NCI-H345 treated with DMSO at 0.1 percent for 48 hours (cell line): ENCODE data around the gene AP2A2.
"Not testable (repeated sequence)": the region's sequence is repeated elsewhere in the genome, so short reads cannot be mapped to it uniquely, and the experiment has no call there.

ENCODE experiments used
- DNase-seq: peaks from one replicate; lab custom pipeline; 2025; ENCODE audit not compliant: unreplicated experiment; lab: John Stamatoyannopoulos, UW

Gene AP2A2

DNA sequence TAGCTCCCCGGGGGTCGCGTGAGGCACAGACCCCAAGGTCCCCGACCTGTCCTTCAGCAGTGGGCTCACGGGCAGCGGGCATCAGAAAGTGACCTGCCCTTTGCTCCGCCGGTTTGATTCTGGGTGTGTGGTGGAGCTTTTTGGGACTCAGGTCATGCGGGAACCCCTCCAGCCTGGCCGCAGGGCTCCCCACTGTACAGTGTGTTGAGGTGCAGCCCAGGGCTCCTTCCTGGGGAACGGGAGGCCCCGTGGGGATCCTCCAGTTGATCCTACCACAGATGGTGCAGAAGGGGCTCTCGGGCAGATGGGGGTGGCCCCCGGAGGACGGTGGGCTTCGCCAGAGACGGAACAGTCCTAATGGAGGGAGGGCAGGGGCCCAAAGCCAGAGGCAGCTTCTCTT, 86.6 kb downstream of the AP2A2 start:
- DNase-seq, result no peak

DNA sequence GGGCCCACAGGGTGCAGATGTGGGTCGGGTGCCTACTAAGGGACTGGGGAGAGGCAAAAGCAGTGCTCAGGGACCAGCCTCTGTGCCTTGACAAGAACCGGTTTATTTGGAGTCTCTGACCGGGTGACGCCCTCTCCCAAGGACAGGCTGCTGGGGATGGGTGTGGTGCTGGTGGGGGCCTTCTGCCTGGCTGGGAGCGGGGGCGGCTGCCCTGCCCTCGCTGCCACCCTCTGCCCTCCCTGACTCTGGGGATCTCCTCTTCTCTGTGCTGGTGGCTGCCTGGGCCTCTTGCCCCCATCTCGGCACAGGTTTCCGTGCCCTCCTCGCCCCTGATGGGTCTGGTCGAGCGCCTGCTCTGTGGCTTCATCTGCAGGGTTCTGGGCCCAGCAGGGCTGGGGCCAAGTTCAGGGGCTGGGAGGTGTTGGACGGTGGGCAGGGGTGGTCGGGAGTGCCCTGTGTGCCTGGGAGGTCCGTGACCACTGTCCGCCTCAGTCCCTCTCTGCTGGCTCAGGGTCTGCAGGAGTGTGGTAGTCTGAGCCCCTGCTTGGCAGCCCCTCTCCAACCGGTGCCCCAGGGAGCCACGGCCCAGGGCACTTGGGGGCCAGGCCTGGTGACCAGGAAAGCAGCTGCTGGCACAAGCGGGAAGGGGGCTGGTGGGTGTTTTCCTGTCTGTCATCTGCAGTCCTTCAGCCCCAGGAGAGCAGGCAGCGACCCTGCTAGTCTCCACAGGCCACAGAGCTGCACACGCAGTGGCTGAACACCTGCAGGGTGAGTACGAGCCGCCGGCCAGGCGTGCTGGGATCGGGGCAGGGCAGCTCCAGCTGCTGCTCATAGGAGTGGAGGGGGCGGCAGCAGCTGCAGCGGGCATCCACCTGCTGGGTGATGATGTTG, 87.3 kb downstream of the AP2A2 start:
- DNase-seq, result peak; percentile 88

DNA sequence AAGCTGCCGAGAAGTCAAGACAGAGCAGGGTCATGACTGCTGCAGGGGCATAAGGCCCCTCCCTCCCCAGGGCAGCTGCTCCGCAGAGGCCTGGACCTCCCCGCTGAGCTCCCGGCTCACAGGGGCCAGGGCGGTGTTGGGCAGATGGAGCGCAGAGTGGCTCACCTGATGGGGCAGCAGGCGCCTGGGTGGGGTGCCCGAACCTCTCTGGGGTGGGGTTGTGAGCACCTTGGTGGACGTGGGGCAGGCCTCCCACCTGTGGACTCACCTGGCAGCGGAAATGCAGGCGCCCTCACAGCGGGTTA, 87.9 kb downstream of the AP2A2 start:
- no peak for DNase-seq

DNA sequence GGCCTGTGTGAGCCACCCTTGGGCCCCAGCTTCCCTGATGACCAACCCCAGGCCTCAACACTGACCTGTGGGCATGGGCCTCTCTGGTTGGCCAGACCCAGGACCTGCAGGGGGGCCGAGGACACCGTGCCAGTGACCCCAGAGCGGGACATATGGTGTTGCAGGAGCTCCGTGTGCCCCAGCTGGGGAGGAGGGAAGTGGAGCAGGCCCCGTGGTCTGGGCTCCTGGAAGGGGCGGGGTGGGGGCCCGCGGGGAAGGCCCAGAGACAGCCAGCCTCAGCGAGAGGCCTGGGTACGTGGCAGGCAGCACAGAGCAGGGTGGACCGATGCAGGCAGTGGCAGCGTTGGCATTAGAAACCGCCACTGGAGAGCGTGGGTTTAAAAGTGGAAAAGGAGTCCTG, 88.6 kb downstream of the AP2A2 start:
- DNase-seq, result no peak

DNA sequence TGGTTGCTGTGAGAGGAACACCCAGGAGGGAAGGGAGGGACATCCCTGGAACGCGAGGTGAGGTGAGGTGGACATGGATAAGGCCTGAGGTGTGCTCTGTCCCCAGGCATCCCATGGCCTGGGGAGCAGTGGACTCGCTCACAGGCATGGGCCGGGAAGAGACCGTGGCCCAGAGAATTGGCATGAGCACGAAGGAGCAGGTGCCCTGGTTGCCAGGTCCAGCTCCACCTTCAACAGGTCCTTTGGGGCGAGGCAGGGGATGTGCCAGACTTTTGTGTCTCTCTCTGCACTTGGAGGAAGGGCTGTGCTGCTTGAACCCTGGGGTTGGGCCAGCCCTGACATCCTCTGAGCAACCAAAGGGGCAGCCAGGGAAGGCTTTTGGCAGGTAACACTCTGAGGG, 89.4 kb downstream of the AP2A2 start:
- DNase-seq, result no peak

DNA sequence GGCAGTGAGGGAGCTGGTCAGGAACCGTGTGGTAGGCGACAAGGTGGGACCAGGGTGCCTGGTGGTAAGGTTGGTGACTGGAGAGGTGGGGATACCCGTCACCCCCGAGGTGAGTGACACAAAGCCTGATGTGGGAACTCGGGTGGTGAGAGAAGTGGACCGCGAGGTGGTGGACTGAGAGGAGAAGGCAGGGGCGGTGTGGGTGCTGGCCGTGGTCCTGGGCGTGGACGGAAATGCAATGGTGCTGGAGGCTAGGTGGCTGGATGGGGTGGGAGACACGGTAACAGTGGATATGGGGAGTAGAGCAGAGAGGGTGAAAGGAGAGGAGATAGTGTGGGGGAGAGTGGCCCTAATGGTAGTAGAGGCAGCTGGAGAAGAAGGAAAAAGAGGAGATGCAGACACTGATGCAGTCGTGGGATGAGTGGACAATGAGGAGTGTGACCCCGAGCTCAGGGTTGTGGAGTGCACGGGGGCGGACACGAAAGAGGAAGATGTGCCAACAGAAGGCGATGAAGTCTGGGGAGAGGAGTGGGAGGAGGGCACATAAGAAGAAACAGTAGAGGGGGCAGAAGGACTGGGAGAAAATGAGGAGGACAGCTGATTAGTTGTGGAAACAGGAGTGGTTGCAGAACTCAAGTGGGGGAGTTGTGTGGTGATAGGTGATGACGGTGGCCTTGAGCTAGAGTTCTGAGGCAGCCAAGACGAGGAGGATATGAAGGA, 90.3 kb downstream of the AP2A2 start:
- DNase-seq, result no peak

DNA sequence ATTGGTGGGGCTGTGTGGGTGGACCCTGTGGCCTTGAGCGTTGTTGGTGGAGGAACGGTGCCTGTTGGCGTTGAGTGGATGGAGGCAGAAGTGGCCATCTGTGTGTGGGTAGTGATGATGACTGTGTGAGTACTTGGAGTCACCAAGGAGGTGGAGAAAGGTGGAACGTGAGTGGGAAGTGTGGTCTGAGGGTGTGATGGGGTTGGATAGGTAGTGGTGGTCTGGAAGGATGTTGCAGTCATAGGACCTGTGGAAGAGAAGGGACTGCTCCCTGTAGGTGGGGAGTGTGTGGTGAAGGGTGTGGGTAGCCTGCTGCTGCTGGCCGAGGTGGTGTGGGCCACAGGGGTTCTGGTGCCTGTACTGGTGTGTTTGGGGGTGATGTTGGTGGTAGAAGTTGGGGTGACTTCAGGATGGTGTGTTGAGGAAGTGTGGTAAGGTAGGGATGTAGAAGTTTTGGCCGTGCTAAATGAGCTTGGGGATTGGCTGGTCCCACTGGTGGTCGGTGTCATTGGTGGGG, 91.0 kb downstream of the AP2A2 start:
- not testable (repeated sequence) for DNase-seq

DNA sequence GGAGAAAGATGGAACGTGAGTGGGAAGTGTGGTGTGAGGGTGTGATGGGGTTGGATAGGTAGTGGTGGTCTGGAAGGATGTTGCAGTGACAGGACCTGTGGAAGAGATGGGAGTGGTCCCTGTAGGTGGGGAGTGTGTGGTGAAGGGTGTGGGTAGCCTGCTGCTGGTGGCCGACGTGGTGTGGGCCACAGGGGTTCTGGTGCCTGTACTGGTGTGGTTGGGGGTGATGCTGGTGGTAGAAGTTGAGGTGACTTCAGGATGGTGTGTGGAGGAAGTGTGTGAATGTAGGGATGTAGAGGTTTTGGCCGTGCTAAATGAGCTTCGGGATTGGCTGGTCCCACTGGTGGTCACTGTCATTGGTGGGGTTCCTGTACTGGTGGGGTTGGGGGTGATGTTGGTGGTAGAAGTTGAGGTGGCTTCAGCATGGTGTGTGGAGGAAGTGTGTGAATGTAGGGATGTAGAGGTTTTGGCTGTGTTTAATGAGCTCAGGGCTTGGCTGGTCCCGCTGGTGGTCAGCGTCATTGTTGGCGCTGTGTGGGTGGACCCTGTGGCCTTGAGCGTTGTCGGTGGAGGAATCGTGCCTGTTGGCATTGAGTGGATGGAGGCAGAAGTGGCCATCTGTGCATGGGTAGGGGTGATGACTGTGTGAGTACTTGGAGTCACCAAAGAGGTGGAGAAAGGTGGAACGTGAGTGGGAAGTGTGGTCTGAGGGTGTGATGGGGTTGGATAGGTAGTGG, 91.8 kb downstream of the AP2A2 start:
- DNase-seq, result no peak

DNA sequence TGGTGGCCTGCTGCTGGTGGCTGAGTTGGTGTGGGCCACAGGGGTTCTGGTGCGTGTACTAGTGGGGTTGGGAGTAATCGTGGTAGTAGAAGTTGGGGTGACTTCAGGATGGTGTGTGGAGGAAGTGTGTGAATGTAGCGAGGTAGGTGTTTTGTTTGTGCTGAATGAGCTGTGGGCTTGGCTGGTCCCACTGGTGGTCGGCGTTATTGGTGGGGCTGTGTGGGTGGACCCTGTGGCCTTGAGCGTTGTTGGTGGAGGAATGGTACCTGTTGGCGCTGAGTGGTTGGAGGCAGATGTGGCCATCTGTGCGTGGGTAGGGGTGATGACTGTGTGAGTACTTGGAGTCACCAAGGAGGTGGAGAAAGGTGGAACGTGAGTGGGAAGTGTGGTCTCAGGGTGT, 92.4 kb downstream of the AP2A2 start:
- DNase-seq, result no peak

DNA sequence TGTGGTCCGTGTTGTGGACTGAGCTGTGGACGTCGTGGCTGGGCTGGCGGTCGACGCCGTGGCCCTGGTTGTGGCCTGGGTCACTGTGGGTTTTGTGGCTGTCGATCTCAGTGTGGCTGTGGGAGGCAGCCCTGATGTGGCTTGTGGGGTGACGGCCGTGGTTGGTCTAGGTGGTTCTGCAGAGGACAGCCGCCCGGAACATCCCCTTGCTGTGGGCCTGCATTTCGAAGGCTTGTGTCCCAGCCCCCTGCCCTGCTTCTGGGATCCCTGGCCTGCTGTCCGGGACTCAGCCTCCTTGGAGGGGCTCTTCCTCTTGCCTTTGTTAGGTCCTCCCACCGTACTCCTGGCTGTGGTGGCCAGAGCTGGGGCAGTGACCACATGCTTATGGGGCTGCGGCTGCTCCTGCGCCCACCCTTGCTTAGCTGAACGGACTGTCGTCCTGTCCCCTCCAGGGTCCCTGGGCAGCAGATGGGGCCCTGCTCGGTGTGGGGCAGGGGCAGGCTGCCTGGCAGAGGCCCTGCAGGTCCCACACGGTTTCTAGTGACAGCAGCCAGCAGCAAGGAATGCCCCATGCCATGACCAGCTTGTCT, 93.7 kb downstream of the AP2A2 start:
- DNase-seq, result no peak

DNA sequence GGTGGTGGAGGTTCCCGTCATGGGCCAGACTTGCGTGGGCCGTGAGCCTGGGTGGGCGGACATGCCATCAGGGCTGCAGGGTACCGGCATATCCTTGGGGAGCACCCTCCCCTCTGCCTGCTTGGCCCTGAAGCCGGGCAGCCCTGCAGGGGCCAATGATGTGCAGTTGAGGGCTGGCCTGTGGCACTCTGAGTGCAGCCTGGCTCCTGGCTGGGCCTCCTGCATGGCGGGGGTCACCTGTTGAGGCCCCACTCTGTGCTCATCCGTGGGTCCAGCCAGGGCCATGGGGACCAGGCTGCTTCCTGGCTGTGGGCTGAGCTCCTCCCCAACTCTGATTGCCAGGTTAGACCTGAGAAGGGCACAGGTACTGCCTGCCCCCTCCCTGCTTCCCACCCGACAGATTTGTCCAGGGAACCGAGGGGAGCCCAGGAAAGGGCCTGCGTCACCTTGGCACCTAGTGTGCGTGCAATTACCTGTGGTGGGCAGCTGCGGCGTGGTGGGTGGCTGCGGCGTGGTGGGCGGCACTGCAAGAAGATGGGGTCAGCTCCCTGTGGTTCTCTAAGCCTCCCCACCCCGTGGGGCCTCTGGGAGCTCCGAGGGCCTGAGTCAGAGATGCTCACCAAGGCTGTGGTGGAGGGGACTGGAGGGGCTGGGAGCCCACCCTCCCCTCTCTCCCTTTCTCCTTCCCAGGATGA, 94.7 kb downstream of the AP2A2 start:
- no peak for DNase-seq

DNA sequence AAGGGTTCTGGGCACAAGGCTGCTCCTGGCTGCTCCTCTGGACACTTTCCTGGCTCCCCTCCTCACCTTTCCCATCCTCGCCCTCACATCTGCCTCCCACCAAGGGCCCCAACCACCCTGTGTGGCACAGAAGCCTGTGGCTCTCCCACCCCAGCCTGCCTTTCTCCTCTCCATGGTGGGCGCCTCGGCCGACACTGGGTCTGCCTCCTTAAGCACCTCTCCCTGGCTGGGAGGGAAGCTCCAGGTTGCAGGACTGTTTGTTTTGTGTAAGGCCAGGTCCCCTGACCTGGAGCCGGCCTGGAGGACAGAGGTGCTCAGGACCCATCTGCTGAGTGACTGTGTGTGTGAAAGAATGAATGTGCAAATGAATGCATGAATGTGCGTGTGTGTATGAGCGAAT, 96.7 kb downstream of the AP2A2 start:
- DNase-seq, result no peak

DNA sequence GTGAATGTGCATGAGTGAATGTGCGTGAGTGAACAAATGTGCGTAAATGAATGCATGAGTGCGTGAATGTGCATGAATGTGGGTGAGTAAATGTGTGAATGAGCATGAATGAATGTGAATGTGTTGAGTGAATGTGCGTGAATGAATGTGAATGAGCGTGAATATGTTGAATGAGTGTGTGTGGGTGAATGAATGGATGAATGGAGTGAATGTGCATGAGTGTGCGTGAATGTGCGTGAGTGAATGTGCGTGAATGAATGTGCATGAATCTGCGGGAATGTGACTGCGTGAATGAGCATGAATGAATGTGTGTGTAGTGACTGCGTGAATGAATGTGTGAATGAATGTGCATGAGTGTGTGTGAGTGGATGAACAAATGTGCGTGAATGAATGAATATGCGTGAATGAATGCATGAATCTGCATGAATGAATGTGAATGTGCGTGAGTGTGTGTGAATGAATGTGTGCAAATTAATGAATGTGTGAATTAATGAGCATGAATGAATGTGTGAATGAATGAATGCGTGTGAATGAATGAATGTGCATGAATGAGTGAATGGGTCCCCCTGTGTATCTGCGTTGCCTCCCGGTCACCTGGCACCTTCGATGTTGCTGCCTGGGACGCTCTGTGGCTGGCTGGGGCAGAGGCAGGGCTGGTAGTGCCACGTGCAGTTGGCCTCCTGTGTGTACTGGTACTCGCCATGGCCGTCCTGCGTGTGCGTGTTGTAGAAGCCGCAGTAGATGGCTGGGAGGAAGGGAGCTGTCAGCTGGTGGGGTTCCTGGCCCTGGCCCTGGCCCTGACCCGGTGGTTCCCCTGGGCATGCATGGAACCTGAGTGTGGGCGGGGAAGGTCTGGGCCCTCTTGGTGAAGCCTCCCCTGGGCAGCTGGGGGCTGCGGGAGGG, 97.5 kb downstream of the AP2A2 start:
- no peak for DNase-seq

DNA sequence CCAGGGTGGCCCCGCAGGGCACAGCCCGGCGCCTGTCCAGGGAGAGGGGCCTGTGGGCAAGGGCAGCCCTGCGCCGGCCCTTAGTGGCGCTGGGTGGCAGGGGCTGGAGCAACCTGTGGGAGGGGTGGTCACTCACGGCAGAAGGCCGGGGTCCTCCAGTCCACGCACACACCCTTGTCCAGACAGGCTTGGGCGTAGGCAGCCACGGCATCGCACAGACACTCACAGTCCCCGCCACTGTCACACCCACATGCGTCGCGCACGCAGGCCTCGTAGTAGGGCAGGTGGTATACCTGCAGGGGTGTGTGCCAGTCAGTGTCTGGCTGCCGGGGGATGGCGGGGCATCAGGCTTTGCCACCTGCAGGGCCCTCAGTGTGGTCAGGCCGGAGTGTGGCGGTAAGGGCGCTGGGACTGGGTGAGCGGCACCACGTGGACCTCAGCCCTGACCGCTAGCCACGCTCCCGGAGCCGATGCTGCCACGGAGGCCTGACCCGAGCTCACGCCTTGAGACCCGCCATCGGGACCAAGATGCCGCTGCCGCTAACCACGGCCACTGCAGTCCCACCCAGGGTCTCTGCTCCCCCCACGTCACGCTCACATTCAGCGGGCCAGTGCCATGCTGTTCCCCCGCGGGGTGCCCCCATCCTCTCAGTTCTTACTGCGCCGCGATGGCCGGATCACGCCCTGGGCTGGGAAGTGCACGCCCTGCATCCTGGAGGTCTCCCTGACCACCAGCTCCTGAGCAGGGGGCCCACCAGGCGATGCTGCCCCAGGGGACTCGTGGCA, 98.3 kb downstream of the AP2A2 start:
- DNase-seq, result no peak

DNA sequence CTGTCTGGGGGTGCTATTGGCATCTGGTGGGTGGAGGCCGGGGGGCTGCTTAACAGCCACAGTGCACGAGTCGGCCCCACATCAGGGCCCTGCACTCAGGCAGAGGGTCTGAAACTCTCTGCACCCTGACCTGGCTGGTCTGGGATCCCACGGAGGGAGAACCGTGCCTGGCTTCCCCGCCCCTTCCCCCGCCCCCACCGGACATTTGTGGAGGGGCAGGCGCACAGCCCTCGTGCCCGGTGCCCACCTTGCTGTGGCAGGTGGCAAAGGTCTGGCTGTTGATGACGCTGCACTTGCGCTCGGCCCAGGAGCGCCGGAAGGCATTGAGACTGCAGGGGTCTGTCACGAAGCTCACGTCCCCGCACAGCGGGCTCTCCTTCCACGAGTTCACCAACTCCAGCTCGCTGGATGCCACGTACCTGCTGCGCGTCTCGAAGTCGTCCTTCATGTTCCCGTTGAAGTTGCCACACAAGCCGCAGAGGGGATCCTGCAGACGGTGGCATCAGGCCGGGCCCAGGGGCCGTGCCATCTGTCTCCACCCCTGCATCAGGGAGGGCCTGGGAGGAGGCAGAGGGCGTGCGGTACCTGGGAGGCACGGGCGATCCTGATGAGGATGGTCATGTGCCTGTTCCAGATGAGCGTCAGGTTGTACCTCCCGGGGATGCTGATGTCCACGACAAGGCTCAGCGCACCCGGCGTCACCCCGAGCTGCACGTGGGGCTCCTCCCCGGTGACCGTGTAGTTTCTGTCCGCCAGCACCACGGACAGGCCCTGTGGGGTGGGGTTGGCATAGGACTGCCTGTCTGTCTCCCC, 99.1 kb downstream of the AP2A2 start:
- no peak for DNase-seq

DNA sequence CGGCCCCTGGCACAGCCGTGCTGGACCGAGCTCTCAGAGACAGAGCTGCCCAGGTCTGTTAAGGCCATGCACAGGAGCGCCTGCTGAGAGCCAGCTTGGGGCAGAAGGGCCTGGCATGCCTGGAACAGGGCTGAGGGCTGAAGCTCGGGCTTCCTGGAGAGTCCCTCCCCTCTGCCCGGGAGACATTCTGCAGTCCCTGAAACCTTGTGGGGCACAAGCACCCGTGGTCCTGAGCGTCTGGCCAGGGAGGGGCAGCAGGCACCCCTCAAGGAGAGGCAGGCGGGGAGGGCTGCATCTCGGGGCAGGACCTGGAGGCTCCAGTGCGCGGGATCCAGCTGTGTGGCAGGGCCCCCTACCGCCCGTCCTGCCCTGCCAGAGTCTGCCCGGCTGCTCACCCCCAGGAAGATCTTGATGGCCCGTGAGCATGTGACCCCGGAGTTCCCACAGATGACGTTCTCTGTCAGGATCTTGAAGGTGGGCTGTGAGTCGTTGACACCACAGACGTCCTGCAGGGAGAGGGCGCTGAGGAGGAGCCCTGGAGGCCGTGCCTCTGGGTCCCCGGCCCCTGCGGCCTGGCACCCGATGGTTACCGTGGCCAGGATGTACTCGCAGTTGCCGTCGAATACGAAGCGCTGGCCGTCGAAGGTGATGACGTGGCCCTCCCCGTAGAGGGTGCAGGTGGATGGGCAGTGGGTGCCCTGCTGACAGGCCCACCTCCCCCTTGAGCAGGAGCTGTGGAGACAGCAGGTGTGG, 99.9 kb downstream of the AP2A2 start:
- DNase-seq, result no peak

DNA sequence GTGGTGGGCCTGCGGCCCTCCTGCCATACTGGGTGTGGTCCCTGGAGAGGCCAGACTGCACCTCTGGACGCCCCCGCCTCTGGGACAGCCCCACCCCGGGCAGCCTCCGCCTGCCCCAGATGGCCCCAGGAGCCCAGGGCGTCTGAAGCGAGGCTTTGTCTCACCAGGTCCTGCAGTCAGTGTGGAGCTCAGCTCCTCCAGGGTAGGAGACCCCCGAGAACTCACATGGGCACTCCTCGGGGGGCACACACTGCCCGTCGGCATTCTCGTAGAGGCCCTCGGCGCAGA, 100.4 kb downstream of the AP2A2 start:
- no peak for DNase-seq
